GM18873 (cell line): ENCODE measurements around the gene TAPT1.
"Not testable (repeated sequence)": the region's sequence is repeated elsewhere in the genome, so short reads cannot be mapped to it uniquely, and the experiment has no call there.

ENCODE experiments used
- ATAC-seq: cut with Tn5 transposase; IDR thresholded peaks from one replicate; pipeline ENCODE4 v1.9.1; 2021; ENCODE audit warnings: mild to moderate bottlenecking, moderate library complexity, moderate number of reproducible peaks; ENCODE audit not compliant: unreplicated experiment, low FRiP score

Gene TAPT1, protein sequence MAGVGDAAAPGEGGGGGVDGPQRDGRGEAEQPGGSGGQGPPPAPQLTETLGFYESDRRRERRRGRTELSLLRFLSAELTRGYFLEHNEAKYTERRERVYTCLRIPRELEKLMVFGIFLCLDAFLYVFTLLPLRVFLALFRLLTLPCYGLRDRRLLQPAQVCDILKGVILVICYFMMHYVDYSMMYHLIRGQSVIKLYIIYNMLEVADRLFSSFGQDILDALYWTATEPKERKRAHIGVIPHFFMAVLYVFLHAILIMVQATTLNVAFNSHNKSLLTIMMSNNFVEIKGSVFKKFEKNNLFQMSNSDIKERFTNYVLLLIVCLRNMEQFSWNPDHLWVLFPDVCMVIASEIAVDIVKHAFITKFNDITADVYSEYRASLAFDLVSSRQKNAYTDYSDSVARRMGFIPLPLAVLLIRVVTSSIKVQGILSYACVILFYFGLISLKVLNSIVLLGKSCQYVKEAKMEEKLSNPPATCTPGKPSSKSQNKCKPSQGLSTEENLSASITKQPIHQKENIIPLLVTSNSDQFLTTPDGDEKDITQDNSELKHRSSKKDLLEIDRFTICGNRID

DNA sequence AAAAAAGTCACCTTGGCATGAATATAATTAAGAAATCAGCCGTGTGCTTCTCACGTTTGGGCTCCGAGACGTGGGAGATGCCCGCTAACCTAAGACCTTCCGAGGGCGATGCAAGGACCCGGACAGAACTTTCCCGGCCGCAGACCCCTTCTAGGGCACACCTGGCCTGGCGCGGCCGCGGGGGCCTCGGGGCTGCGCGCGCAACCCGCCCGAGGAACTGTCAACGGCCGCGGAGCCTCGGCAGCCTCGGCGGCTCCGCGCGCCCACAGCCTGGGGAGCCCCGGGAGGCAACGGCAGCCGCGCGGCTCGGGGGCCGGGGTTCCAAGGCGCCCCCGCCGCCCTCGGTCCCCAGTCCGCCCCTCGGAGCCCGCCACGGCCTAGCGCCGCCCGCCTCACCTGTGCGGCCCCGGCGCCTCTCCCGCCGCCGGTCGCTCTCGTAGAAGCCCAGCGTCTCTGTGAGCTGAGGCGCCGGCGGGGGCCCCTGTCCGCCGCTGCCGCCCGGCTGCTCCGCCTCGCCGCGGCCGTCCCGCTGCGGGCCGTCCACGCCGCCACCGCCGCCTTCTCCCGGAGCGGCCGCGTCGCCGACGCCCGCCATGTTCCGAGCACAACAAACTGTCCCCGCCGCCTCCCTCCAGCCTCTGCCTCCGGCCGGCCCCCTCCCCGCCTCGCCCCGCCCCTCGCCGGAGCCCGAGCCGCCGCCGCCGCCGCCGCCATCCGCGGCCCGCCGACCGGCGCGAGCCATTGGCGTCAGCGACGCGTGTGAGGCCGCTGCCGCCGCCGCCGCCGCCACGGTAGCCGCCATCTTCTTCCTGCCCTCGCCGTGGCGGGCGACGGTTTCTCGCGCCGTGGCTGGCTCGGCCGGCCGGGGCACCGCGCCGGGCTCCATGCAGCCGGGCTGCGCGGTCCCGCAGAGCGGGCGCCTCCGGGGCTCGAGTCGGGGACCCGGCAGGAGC lies at the start of gene TAPT1:
Gene TAPT1, minus strand, starts transcription at position 609 of the 953 bp plus-strand sequence. Its CDS starts 14 bp downstream, at position 595.
- peak; percentile 46 for ATAC-seq

DNA sequence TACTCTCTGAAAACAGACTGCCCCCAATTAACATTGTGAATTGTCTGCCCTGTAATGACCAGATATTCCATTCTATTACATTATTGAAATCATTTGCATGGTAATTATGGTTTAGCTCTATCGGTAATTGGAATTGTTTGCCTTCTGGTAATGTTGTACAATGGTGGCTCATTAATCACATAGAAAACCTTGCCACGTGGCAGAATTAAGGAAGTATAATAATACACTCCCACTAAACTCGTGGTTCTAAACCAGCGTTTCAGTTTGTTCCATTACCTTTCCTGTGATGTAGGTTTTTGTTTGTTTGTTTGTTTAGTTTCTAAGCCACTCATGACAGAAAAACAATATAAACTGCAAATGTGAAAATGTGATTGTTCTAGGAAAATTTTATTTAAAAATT lies 45.1 kb upstream of the TAPT1 start:
- no peak for ATAC-seq

DNA sequence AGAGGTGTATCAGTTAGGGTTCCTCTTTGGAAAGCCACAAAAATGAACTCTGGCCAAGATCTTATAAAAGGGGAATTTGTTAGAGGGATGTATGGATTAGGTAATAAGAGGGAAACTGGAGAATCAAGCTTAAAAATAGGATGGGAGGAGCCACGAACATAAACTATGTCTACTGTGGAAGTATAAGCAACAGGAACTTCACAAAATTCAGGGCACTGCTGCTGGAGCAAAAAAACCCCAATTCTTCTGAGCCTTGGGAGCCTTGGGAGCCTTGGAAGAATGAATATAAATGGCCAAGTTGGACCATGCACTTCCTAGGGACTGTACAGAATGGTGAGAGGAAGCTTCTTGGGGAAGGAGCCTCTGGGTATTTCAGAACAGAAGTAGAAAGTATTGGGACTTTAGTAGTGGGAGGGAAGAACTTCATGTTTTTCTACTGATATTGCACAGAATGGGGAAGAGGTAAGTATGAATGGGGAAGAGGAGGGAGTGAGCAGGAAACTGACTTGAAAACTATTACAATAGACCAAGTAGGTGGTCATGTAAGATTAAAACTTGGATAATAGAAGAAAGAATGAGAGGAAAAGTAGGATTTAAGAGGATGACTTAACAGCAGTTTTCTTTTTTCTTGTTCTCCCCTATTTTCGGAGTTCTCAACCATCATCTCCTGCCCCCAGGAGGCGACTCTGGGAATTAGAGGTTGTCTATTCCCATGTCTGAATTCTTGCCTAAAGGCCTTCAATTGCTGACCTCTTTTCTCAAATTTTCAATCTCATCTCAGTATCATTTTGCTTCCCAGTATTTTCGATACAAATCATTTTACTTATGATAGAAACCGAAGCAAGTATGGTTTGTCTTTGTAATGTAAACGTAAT lies 44.4 kb upstream of the TAPT1 start:
- ATAC-seq, result no peak

DNA sequence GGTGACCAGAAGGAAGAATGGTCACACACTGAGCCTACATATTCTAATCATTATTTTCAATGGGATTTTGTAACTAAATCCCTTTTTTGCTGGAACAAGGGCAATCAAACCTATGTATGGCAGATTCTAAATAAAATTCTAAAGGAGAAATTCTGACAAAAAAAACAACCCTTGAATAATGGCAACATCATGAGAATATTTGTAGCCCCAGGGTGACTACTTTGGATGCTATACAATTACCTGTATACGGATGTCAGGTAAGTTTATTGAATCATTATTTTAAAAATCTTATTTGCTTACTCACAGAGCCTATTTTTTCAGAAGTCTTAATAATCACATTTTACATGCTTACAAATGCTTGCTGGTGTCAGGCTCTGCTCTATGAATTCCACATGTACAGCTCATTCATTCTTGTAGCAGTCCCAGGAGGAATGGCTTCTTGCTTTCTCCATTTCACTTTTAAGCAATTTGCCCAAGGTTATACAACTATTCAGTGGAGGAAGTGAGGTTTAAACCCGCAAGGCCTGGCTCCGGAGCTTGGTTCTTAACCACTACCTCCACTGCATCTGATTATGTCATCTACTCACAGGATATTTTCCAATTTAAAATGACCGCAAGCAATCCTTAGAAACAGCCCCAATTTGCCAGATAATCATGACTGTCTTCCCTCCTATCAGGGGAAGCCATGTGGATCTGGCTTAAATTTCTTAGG lies 43.6 kb upstream of the TAPT1 start:
- ATAC-seq, result not testable (repeated sequence)

DNA sequence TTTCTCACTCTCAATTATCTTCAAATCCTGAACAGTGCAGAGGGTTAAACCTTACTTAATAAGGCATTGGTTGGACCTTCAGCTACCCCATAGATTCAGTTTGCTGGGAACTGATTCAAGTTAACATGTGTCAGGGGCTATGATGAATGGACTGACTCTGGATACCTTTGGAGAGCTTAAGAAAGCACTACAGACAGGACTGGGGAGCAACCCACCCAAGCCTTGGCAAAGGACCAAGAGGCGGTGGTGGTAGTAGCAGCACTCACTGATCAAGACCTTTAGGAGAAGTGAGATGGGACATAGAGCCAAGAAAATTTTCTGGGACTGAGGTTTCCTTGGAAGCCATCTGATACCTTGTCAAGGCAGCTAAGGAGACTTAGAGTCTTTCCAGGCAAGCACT lies 43.0 kb upstream of the TAPT1 start:
- ATAC-seq, result no peak

DNA sequence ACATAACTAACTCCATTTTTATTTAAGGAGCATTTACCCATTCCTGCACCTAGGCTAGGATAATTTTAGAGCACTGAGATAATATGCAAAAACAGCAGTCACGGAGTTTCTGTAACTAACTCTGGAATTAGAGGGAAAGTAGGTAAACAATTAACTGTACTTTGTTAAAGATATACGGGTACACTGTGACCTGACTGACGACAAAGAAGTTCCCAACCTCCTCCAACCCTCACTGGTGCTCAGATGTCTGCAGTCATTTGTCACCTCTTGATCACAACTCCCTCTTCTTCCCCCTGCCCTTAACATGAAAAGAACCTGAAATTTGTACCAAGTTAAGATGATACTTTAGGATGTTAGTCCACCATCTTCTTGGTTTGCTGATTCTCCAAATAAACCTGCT lies 42.0 kb upstream of the TAPT1 start:
- ATAC-seq, result no peak

DNA sequence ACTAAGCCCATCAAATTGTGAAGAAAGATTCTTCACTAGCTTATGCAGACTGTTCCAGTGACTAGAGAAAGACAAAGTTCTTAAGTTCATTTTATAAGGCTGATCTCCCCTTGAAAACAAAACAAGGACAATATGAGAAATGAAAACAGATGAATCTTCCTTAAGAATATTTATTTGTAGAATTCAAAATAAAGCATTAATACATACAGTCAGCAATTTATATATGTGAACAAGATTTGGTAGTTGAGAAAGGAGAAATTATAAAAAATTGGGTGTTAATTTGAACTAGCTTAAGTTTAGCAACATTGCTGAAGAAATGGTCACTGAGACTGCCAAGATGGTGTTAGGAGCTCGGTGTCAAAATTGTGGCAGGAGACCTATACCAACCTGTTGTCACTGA lies 41.4 kb upstream of the TAPT1 start:
- ATAC-seq, result no peak

DNA sequence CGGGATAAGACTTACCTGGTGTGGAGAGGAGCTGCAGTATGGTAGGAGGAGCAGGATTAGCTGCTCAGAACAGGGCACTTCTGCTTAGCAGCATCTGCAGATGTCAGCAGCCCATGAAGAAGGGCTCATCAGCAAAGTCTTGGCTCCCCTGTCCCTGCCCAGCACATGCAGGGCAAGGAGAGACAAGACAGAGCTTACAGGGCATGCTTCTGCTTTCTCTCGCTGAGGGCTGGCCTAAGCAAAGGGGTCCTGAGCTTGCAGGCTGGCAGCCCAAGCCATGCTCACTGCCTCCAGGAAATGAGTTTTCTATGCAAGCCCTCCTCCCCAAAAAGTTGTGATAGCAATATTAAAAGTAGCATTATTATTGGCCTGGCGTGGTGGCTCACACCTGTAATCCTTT lies 39.5 kb upstream of the TAPT1 start:
- ATAC-seq, result no peak

DNA sequence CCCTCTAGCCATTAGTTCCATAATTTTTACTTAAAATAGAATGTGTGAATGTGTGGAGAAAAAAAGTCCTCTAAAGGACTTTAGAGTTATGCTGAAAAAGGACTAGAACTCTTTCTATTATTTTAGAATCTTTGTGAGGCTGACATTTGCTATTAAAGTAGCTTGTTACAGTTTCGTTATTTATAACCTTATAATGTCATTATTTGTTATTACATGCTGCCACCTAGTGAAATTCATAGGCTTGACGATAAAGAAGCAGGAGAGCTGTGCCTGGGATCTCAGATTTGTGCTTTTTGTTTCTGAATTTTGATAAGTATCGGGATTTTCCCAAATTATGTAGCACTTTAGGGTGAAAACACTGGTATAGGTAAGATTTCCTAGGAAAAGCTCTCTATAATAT lies 38.5 kb upstream of the TAPT1 start:
- ATAC-seq, result no peak

DNA sequence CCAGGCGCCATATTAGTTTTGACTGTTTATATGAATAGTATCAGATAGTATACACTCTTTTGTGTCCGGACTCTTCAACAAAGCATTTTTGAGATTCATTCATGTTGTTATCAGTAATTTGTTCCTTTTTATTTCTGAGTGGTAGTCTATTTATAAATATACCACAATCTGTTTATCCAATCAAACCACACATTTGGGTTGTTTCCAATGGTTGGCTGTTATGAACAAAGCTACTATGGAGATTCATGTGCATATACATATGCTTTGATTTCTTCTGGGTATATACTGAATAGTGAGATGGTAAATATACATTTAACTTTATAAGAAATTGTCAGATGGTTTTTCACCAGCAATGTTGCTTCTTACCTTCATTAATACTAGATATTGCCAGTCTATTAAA lies 36.8 kb upstream of the TAPT1 start:
- ATAC-seq, result no peak

DNA sequence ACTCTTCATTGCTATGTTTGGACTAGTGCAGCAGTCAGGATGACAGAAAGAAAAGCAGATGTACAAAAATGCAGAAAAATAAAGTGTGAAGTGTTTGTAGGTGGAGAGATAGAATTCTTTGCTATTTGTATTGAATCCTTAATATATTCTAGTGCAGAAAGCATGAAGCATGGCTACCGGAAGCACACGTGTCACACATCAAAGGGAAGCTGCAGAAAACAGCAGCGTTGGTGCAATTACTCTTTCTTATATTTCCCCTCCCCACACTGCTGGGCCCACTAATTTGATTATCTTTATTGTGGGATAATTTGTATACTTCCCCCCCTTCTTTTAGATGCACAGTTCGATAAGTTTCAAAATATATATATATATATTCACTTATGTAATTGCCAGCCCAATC lies 35.9 kb upstream of the TAPT1 start:
- ATAC-seq, result no peak

DNA sequence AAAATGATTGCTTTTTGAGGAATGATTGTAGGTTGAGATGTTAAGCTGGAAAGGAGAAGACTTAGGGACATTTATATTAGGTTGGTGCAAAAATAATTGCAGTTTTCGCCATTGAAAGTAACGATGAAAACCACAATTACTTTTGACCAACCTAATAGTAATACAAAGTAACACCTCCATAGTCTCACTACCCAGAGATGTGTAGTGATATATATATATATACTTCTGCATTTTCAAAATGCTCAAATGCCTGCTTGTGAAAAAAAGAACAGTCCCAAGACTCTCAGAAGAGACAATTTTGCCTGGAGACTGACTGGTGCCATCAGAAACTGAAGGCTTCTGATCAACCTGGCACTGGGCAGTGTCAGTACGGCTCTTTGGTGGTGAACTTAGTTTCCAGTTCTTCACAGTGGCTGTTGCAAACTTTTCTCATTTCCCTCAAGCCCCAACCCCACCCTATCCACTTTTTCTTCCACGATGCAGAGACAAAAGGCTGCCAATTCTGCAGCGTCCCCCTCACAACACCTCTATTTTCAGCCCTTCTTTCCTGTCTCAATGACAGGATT lies 35.1 kb upstream of the TAPT1 start:
- no peak for ATAC-seq

DNA sequence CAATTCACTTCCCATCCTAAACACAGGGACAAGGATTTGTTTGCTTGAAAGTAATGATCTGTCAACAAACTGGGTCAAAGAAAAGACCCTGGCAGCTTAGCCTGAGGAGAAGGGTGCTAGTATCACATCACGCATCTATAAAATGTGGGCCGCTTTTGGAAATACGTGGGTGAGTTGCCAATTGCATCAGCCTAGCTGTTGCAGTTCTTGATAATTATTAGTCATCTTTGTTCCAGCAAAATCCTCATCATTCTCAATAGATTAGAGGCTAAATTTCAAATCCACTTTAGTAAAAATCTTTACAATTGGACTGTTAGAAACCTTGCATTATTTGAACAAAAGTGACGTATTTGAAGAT lies 33.6 kb upstream of the TAPT1 start:
- no peak for ATAC-seq

DNA sequence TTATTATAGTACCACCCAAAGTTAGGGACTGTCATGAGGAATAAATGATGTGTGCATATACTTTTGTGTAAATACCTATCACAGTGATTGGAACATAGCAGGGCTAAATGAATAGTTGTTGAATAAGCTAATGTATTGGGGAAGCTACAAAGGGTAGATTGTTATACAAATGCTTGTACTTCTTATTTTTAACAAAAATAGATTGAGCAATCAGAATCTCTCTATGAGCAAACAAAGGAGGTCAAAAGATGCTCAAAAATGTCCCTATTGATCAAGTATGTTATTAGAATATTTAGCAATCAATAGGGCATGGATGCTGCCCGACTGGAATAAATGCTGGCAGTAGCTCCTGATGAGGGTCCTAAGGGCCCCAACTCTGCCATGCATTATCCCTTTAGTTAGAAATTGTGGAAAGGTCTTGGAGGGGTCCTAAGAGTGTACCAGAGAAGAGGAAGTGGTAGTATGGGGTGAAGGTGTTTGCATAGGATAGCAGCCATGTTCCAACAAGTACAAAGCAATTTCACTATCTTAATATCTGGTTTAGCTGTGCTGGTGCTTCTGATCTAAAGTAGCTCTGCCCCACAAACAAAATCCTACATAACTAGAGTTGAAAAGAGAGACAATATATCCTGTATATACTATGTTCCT lies 33.1 kb upstream of the TAPT1 start:
- ATAC-seq, result no peak

DNA sequence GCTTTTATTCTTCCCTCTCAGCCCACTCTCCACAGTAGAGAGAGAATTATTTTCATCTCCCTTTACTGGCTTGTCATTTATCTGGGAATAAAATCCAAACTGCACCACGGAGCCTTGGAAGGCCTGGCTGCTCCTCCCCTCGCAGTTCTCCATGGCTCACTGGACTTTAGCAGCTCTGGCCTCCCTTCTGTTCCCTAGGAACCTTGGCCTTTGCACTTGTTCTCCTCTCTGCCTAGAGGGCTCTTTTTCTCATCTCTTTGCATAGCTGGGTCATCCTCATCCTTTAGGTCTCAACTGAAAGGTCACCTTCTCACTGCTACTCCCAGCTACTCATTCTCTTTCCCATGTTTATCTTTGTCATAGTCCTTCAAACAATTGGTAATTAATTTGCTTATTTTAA lies 31.3 kb upstream of the TAPT1 start:
- no peak for ATAC-seq

DNA sequence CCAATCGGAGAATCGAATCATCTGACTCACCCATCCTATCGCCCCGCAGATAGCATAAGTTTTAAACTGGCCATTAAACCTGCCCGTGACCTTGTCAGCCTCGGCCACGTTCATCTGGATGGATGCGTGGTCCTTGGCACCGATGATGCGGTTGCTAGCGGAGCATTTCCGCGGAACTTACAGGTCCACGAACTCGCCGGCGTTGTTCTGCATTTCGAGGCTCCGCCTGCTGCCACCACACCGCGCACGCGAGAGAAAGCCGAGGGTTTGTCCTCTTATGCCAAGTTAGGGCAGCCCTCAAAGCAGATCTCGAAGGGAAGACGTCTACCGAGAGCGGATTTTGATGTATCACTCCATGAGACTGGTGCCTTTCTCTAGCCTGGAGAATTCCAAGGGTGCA lies 30.1 kb upstream of the TAPT1 start:
- ATAC-seq, result no peak

DNA sequence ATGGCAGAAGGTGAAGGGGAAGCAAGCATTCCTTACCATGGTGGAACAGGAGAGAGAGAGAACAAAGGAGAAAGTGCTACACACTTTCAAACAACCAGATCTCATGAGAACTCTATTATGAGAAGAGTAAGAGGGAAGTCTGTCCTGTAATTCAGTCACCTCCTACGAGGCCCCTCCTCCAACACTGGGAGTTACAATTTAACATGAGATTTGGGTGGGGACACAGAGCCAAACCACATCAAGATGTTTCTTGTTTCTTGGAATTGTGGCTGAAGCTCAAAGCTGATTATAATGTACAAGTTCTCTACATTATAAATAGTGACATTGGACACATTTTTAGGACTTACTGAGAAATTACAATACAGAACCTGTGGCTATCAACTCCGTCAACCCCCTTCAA lies 29.5 kb upstream of the TAPT1 start:
- ATAC-seq, result no peak

DNA sequence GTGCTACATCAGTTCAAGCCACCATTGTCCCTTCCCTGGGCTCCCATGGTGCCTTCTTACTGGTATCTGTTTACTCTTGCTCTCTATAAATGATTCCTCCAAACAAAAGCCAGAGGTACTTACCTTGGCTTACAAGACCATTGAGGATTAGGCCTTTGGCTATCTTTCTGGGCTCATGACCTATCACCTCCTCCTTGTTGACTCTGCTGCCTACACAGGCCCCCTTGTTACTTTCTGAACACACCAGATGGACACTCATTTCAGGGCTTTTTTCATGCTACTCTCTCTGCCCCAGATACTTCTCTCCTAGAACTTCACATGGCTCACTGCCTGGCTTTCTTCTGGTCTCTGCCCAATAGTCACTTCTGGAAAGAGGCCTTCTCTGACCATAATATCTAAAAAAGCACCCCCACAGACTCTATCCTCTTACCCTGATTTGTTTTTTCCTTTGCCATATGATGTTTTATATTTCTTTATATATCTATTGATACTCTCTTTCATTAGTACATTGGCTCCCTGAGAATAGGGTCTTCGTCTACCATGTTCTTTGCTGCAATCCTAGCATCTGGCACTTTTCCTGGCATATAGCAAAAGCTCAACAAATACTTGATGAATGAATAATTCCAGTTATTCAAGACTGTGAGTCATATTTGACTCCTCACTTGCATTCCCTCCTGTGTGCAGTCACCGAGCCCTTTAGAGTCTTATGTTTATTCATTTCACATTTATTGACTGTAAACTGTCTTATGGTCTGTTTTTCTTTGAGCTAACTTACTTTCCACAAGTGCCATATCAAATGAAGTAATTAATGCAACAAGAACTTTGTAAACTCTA lies 27.1 kb upstream of the TAPT1 start:
- no peak for ATAC-seq
